Measurements from ENCODE around the gene NCAN. TPM values are rescaled to one million over a fixed set of nuclear protein-coding genes. Genes with fewer than 3 reads are reported as not detected.

The NCAN gene
- total RNA-seq, 1 donor from 2014 or later, result not detected

- peaks cover 42% of the 10 kb centered on the region for H3K4me1 ChIP-seq
- peak within 1 kb of the TSS; percentile 99 for H3K4me3 ChIP-seq
- peak within 1 kb of the TSS; percentile 100 for H3K27ac ChIP-seq
- ATAC-seq, result peak; percentile 96
- peak; percentile 98 for DNase-seq
- H3K9me3 ChIP-seq, result no peaks in the 10 kb centered on the region
- H3K36me3 ChIP-seq, result peaks cover 7% of the 10 kb centered on the region
- intact Hi-C loops (cut with DNase I), result no loop called here
- TF ChIP-seq CTCF (IDR thresholded peaks at IDR 0.05), result no peak
- no peaks in the 10 kb centered on the region for H3K27me3 ChIP-seq
These were observed 19.5 kb upstream of the NCAN start, which contains the start of the genes BORCS8 and RFXANK for GRCh38 chr19:19192078-19192882. TSS of gene BORCS8 (minus strand) at chr19:19192152. CDS start at chr19:19192117, 35 bp downstream. TSS of gene RFXANK (plus strand) at chr19:19192258. CDS start at chr19:19193947, 1,689 bp downstream.

- no peak for ATAC-seq
- intact Hi-C loops (cut with DNase I), result no loop called here
- H3K36me3 ChIP-seq, result peaks cover 14% of the 10 kb centered on the region
- no peak for DNase-seq
- no peak for TF ChIP-seq CTCF (IDR thresholded peaks at IDR 0.05)
- peaks cover 42% of the 10 kb centered on the region for H3K4me1 ChIP-seq
- no peaks in the 10 kb centered on the region for H3K9me3 ChIP-seq
- peak overlapping the region; percentile 100 for H3K27ac ChIP-seq
- H3K27me3 ChIP-seq, result no peaks in the 10 kb centered on the region
- peak overlapping the region; percentile 99 for H3K4me3 ChIP-seq
These were observed 18.8 kb upstream of the NCAN start for GRCh38 chr19:19192910-19193423.

- Histone ChIP-seq H3K27me3 (no peaks in the 10 kb centered on the region), H3K4me3 (peak overlapping the region; percentile 99), H3K27ac (peak overlapping the region; percentile 100), H3K9me3 (no peaks in the 10 kb centered on the region), H3K36me3 (peaks cover 23% of the 10 kb centered on the region), H3K4me1 (peaks cover 41% of the 10 kb centered on the region)
- intact Hi-C loops (cut with DNase I), result no loop called here
- TF ChIP-seq CTCF (IDR thresholded peaks at IDR 0.05), result no peak
- ATAC-seq (no peak), DNase-seq (no peak)
These were observed 17.8 kb upstream of the NCAN start for GRCh38 chr19:19193926-19194325.

- ATAC-seq, result no peak
- intact Hi-C loops (cut with DNase I), result no loop called here
- DNase-seq, result no peak
- Histone ChIP-seq H3K4me1 (peaks cover 9% of the 10 kb centered on the region), H3K27ac (peak overlapping the region; percentile 73), H3K27me3 (no peaks in the 10 kb centered on the region), H3K36me3 (peaks cover 25% of the 10 kb centered on the region), H3K9me3 (no peaks in the 10 kb centered on the region), H3K4me3 (peak overlapping the region; percentile 62)
- no peak for TF ChIP-seq CTCF (IDR thresholded peaks at IDR 0.05)
These were observed 9.8 kb upstream of the NCAN start for GRCh38 chr19:19201697-19202630.

- peaks cover 9% of the 10 kb centered on the region for H3K4me1 ChIP-seq
- H3K27me3 ChIP-seq, result no peaks in the 10 kb centered on the region
- no peaks in the 10 kb centered on the region for H3K9me3 ChIP-seq
- intact Hi-C loops (cut with DNase I), result no loop called here
- peak overlapping the region; percentile 62 for H3K4me3 ChIP-seq
- no peak for TF ChIP-seq CTCF (IDR thresholded peaks at IDR 0.05)
- no peak for DNase-seq
- H3K36me3 ChIP-seq, result peaks cover 18% of the 10 kb centered on the region
- ATAC-seq, result no peak
- peak overlapping the region; percentile 73 for H3K27ac ChIP-seq
These were observed 9.1 kb upstream of the NCAN start for GRCh38 chr19:19202707-19203011.

All from upper lobe of right lung (tissue), 1 donor.